MM.1S (cell line): Measurements from ENCODE around the gene TARS1.

Experiments used
- CTCF ChIP-seq: fragments of 300-600 bp; sonication (generic); IDR thresholded peaks from 2 replicates; pipeline ENCODE4 v1.5.1; 2016; ENCODE audit warnings: antibody characterized with exemption, low read length, mixed read lengths
- EZH2 ChIP-seq: fragments of 300-600 bp; sonication (generic); optimal IDR thresholded peaks from 2 replicates; pipeline ENCODE3; 2017; ENCODE audit warnings: low read depth, mild to moderate bottlenecking, antibody characterized with exemption, low read length, mixed read lengths

GRCh38 chr5:33422191-33422590 lies 18.6 kb upstream of the TARS1 start:
- TF ChIP-seq CTCF (no peak), EZH2 (no peak)
